KBM-7 (cell line): ENCODE results near the gene KCNA2.

Experiments
- DNase-seq: peaks from one replicate; pipeline ENCODE4 v3.0.0-alpha.2; 2015
- in situ Hi-C: fragments of 300-500 bp; cut with MboI; formaldehyde crosslinking; loops from 2 replicates; pipeline ENCODE4 v1.14.3; 2020; ENCODE audit warnings: low sequenced_read_pairs, low pct_unique_long_range_greater_than_20kb, mixed read lengths

The KCNA2 gene

DNA sequence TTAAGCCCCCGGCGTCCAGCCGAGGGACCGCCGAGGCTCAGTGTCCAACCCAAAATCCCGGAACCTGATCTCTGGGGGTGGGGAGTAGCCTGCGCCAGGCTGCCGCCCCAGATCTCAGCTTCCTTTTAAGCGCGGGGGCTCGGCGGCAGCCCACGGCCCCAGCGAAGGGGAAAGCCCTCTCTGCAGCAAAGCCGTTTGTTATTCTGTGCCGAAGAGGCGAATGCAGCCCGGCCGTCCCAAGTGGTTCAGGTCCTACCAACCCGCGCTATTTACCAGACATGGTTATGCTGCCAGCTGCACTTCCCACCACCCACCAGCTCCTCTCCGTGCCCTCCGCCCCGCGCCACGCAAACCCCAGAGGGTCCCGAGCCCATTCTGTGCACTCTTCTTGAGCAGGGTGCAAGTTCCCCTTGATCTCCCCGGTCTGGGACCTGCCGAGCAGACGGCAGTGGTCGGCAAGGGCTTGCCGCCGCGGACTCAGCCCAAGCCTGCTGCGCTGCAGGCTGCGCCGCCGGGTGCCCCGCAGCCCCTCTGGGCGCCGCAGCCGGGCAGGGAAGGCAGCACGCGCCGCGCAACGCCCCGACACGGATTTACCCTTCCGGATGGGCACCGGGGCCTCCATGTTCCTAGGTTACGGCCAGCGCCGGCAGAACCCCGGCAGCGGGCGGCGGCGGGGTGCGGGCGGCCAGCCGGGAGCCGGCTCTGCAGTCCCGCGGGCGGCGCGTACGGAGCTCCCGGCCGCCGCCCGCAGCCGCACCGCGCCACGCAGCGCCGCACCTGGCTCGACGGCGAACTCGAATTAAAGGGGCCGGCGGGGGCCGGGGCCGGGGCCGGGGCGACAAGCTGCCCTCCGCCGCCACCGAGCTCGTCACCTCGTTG lies 738 bp upstream of the KCNA2 start:
- in situ Hi-C loops: no loop called here
- peak; percentile 19 for DNase-seq

DNA sequence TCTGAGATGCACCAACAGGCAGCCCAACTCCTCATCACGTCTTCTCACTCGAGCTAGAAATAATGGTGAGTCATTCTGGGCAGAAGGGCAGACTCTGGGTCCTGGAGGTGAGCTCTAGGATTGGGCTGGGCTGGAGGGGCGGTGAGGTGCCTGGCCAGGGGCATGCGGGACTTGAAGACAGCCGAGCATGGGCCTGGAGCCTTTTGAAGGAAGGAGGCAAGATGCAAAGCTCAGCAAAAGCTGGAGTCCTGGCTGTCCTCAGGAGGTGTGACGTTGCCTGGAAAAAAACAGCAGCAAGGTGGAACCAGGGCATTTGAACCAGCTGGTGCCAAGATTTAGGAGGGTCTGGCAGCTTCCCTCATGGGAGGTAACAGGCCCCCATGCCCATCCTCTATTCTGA lies 712 bp downstream of the KCNA2 start:
- in situ Hi-C loops: no loop called here
- no peak for DNase-seq

DNA sequence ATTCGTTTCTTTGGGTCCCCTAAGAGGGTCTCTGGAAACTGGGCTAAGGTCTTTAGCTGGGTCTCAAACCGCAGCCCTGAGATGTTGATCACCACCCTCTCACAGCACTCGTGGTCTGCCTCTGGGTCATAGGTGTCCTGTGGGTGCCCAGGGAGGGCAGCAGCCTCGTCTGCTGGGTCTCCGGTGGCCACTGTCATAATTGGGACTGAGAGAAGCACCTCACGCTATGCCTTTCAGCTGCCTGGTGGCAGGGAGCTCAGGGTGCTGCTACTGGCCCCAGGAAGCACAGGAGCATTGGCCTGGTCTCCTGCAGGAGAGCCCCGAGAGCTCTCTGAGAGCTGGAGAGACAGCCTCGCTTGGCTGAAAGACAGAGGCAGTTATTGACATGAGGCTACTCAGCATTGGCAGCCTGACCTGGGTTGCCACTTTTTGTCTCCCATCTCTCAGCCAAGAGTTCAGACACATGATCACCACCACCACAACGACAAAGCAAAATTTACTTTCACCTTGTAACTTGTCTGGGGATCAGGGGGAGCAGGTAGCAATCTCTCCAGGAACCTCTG lies 1.5 kb downstream of the KCNA2 start:
- DNase-seq: no peak
- in situ Hi-C loops: no loop called here

GRCh38 chr1:110603058-110603457 lies 3.1 kb downstream of the KCNA2 start:
- in situ Hi-C loops: no loop called here
- no peak for DNase-seq

DNA sequence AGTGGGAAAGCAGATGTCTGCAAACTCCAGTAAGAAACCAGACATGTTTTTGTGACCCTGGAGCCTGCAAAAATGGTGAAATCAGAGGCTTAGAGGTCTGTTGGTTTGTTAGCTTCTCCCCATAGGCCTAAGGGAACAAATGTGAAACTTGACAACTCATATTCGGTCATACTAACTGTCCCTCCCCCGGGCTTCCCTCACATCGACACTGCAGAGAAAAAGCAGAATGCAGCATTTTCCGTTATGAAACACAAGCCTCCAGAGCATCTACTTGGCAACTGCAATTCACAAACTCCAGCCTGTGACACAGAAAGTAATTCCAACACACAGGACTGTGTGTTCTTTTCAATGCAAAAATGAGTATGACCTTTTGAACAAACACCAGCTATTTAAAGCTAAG lies 3.7 kb downstream of the KCNA2 start:
- in situ Hi-C loops: no loop called here
- DNase-seq: no peak

GRCh38 chr1:110601332-110601731 lies 4.8 kb downstream of the KCNA2 start:
- in situ Hi-C loops: no loop called here
- no peak for DNase-seq

GRCh38 chr1:110600716-110601115 lies 5.4 kb downstream of the KCNA2 start:
- no peak for DNase-seq
- in situ Hi-C loops: no loop called here

GRCh38 chr1:110597966-110598365 lies 8.2 kb downstream of the KCNA2 start:
- in situ Hi-C loops: loop anchor here (25.0 kb wide), 1 partner anchor 389 kb away; no protein-coding TSS in a partner anchor

DNA sequence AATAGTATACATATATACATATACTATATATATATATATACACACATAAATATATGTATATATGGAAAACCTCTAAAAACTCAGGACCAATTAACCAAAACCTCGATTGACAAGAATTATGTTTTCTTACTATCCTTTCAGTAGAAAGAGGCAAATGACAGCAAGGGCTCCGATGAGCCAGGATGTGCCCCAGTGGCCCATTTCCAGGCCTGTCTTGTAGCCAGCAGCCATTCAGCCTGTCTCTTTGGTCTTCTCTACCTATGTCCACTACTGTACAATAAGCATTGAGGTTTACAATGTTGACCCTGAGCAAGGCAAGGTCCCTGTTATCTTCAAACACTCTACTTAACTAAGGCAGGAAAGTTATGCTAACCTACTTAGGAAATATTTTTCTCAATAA lies 9.8 kb downstream of the KCNA2 start:
- DNase-seq: no peak
- in situ Hi-C loops: loop anchor here (25.0 kb wide), 1 partner anchor 391 kb away; no protein-coding TSS in a partner anchor

More at GRCh38 chr1:110597966-110598365, 8.2 kb downstream of the KCNA2 start:
- no peak for DNase-seq

GRCh38 chr1:110595353-110595710 lies 10.8 kb downstream of the KCNA2 start:
- no peak for DNase-seq
- in situ Hi-C loops: loop anchor here (25.0 kb wide), 1 partner anchor 392 kb away; no protein-coding TSS in a partner anchor

- no peak for DNase-seq
- in situ Hi-C loops: loop anchor here (25.0 kb wide), 1 partner anchor 393 kb away; no protein-coding TSS in a partner anchor
These were observed 11.5 kb downstream of the KCNA2 start for GRCh38 chr1:110594456-110595352.

DNA sequence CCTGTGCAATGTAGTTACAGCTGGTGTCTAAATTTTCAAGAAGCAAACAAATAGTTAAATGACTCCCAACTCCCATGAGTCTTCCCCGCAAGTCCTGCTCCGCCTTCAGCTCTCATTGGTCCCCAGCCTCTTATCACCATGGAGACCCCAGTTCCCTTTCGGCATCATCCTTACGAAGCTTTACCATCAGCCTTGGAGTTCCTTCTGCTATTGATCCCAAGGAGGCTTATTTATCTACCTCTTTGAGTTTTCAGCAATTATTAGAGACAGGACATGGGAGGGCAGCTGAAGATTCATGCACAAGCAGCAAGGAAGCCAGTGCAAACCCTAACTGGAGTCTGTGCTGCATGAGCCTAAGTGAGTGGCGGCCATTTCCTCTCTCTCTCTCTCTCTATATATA lies 12.3 kb downstream of the KCNA2 start:
- no peak for DNase-seq
- in situ Hi-C loops: loop anchor here (25.0 kb wide), 1 partner anchor 393 kb away; no protein-coding TSS in a partner anchor

DNA sequence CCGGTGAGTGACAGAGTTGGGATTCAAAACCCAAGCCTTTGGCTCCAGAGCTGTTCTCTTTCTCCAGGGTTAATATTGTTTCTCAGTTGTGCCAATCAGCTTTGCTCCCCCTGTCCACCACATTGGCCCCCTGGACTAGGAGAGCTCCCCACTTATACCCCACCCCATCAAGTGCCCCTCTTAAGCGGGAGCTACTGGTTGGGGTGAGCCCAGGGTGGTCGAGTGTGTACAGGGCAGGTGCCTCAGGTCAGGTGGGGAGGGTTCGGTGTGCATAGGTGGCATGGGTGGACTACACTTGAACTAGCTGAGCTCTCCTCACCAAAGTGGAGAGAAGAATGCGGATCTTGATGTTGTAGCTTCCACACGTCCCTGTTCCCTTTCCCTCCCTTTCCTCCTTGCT lies 14.2 kb downstream of the KCNA2 start:
- no peak for DNase-seq
- in situ Hi-C loops: loop anchor here (25.0 kb wide), 1 partner anchor 395 kb away; no protein-coding TSS in a partner anchor

GRCh38 chr1:110588991-110589390 lies 17.2 kb downstream of the KCNA2 start:
- no peak for DNase-seq
- in situ Hi-C loops: loop anchor here (25.0 kb wide), 1 partner anchor 398 kb away; no protein-coding TSS in a partner anchor

- in situ Hi-C loops: loop anchor here (25.0 kb wide), 1 partner anchor 399 kb away; no protein-coding TSS in a partner anchor
- no peak for DNase-seq
These were observed 17.7 kb downstream of the KCNA2 start for GRCh38 chr1:110588486-110588885.

DNA sequence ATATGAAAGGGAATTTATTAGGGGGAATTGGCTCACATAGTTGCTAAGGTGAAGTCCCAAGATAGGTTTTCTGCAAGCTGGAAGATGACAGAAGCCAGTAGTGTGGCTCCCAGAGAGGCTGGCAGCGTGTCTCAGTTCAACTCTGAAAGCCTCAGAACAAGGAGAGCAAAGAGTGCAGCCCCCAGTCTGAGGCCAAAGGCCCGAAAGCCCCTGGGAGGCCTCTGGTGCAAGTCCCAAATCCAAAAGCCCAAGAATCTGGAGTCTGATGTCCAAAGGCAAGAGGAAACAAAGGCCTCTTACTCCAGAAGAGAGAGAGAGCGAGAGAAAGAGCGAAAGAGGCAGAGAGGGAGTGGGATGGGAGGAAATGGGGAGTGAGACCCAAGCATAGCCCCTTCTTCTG lies 18.3 kb downstream of the KCNA2 start:
- no peak for DNase-seq
- in situ Hi-C loops: loop anchor here (25.0 kb wide), 1 partner anchor 399 kb away; no protein-coding TSS in a partner anchor

- DNase-seq: no peak
- in situ Hi-C loops: loop anchor here (25.0 kb wide), 1 partner anchor 402 kb away; no protein-coding TSS in a partner anchor
These were observed 20.7 kb downstream of the KCNA2 start for GRCh38 chr1:110585481-110585880.

DNA sequence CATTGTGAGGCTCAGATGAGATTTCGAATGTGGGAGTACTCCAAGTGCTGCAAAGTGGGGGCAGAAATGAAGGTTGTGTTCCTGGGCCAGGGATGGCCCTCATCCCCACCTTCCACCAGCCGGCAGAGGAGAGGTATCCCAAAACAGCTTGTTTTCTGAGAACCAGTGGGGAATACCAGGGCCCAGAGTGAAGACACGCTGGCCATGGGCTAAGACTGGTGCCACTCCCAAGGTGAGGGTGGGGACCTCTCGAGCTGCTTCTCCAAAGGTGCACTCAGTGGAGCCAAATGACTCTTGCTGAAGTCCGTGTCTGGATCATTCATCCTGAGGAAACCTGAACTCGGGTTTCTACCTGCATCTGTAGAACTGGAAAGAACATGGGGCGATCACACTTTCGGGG lies 22.1 kb downstream of the KCNA2 start:
- in situ Hi-C loops: loop anchor here (25.0 kb wide), 1 partner anchor 403 kb away; no protein-coding TSS in a partner anchor
- no peak for DNase-seq

- in situ Hi-C loops: loop anchor here (25.0 kb wide), 1 partner anchor 404 kb away; no protein-coding TSS in a partner anchor
These were observed 22.7 kb downstream of the KCNA2 start for GRCh38 chr1:110583505-110583904.

More at GRCh38 chr1:110583505-110583904, 22.7 kb downstream of the KCNA2 start:
- DNase-seq: no peak
